Erythroblast (primary cell): Measurements from ENCODE around the gene CD6.

Source experiments
- GATA1 ChIP-seq: IDR thresholded peaks from 2 replicates; pipeline ENCODE4 v1.6.1; 2011; ENCODE audit warnings: low read depth, mild to moderate bottlenecking, control low read depth, low read length, moderate library complexity
- POLR2A ChIP-seq: IDR thresholded peaks from 2 replicates; pipeline ENCODE4 v1.6.1; 2011; ENCODE audit warnings: mild to moderate bottlenecking, low read length

- TF ChIP-seq POLR2A = no peak
- TF ChIP-seq GATA1 = no peak
These were observed 18.7 kb upstream of the CD6 start for GRCh38 chr11:60952742-60953170.
